ENCODE measurements around the gene NAGPA. TPM values are rescaled to one million over a fixed set of nuclear protein-coding genes. Genes with fewer than 3 reads are reported as not detected.
A peak's percentile ranks its signal among the peaks of the same experiment; 100 is the strongest.

The NAGPA gene
- total RNA-seq, 1 experiment from 2014 or later: 12.5 TPM

GRCh38 chr16:5071681-5072333, 38.1 kb upstream of the NAGPA start, which contains the start of gene ALG1 (continued):
- TF ChIP-seq IRF1 (CRISPR knock-in tag; IDR thresholded peaks at IDR 0.05) (no peak), KAT7 (CRISPR knock-in tag; IDR thresholded peaks at IDR 0.05; ENCODE audit: borderline replicate concordance) (no peak), SOX15 (CRISPR knock-in tag; IDR thresholded peaks at IDR 0.05) (no peak), SMAD4 (CRISPR knock-in tag; IDR thresholded peaks at IDR 0.05) (no peak), JUN (CRISPR knock-in tag; IDR thresholded peaks at IDR 0.05) (no peak), CREB1 (CRISPR knock-in tag; IDR thresholded peaks at IDR 0.05) (no peak), ZNF232 (CRISPR knock-in tag; IDR thresholded peaks at IDR 0.05) (0 out of 2 replicates have a peak, but pooled peaks have one; percentile 1), NFE2L1 (CRISPR knock-in tag; IDR thresholded peaks at IDR 0.05) (peak; percentile 70; the same call in 1 of the 2 replicates), JAZF1 (CRISPR knock-in tag; IDR thresholded peaks at IDR 0.05) (no peak), NFATC4 (CRISPR knock-in tag; IDR thresholded peaks at IDR 0.05) (no peak), EMX1 (CRISPR knock-in tag; IDR thresholded peaks at IDR 0.05) (no peak), GTF2I (CRISPR knock-in tag; conservative IDR thresholded peaks at IDR 0.05) (no peak), ZNF425 (CRISPR knock-in tag; conservative IDR thresholded peaks at IDR 0.05) (no peak), MYBL2 (CRISPR knock-in tag; IDR thresholded peaks at IDR 0.05) (0 out of 2 replicates have a peak, but pooled peaks have one; percentile 35), ETV6 (CRISPR knock-in tag; IDR thresholded peaks at IDR 0.05) (peak; percentile 83), ZNF416 (CRISPR knock-in tag; IDR thresholded peaks at IDR 0.05) (no peak), IRF2 (CRISPR knock-in tag; IDR thresholded peaks at IDR 0.05; ENCODE audit: borderline replicate concordance, low read depth) (no peak), OVOL2 (CRISPR knock-in tag; IDR thresholded peaks at IDR 0.05; ENCODE audit: borderline replicate concordance) (no peak), SP1 (CRISPR knock-in tag; conservative IDR thresholded peaks at IDR 0.05) (peak; percentile 48; the same call in 1 of the 2 replicates), MXD4 (CRISPR knock-in tag; IDR thresholded peaks at IDR 0.05; ENCODE audit: borderline replicate concordance) (no peak), E2F1 (CRISPR knock-in tag; IDR thresholded peaks at IDR 0.05) (no peak), RORB (CRISPR knock-in tag; IDR thresholded peaks at IDR 0.05) (no peak)
- TF ChIP-seq, protein P1, sequence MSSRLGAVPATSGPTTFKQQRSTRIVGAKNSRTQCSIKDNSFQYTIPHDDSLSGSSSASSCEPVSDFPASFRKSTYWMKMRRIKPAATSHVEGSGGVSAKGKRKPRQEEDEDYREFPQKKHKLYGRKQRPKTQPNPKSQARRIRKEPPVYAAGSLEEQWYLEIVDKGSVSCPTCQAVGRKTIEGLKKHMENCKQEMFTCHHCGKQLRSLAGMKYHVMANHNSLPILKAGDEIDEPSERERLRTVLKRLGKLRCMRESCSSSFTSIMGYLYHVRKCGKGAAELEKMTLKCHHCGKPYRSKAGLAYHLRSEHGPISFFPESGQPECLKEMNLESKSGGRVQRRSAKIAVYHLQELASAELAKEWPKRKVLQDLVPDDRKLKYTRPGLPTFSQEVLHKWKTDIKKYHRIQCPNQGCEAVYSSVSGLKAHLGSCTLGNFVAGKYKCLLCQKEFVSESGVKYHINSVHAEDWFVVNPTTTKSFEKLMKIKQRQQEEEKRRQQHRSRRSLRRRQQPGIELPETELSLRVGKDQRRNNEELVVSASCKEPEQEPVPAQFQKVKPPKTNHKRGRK (CRISPR knock-in tag; IDR thresholded peaks at IDR 0.05; ENCODE audit: borderline replicate concordance): no peak
- TF ChIP-seq, protein P2, sequence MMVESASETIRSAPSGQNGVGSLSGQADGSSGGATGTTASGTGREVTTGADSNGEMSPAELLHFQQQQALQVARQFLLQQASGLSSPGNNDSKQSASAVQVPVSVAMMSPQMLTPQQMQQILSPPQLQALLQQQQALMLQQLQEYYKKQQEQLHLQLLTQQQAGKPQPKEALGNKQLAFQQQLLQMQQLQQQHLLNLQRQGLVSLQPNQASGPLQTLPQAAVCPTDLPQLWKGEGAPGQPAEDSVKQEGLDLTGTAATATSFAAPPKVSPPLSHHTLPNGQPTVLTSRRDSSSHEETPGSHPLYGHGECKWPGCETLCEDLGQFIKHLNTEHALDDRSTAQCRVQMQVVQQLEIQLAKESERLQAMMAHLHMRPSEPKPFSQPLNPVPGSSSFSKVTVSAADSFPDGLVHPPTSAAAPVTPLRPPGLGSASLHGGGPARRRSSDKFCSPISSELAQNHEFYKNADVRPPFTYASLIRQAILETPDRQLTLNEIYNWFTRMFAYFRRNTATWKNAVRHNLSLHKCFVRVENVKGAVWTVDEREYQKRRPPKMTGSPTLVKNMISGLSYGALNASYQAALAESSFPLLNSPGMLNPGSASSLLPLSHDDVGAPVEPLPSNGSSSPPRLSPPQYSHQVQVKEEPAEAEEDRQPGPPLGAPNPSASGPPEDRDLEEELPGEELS (CRISPR knock-in tag; IDR thresholded peaks at IDR 0.05): peak; percentile 58; the same call in 1 of the 2 replicates
- TF ChIP-seq, protein P3, sequence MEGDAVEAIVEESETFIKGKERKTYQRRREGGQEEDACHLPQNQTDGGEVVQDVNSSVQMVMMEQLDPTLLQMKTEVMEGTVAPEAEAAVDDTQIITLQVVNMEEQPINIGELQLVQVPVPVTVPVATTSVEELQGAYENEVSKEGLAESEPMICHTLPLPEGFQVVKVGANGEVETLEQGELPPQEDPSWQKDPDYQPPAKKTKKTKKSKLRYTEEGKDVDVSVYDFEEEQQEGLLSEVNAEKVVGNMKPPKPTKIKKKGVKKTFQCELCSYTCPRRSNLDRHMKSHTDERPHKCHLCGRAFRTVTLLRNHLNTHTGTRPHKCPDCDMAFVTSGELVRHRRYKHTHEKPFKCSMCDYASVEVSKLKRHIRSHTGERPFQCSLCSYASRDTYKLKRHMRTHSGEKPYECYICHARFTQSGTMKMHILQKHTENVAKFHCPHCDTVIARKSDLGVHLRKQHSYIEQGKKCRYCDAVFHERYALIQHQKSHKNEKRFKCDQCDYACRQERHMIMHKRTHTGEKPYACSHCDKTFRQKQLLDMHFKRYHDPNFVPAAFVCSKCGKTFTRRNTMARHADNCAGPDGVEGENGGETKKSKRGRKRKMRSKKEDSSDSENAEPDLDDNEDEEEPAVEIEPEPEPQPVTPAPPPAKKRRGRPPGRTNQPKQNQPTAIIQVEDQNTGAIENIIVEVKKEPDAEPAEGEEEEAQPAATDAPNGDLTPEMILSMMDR (IDR thresholded peaks at IDR 0.05): no peak
- TF ChIP-seq, protein P4, sequence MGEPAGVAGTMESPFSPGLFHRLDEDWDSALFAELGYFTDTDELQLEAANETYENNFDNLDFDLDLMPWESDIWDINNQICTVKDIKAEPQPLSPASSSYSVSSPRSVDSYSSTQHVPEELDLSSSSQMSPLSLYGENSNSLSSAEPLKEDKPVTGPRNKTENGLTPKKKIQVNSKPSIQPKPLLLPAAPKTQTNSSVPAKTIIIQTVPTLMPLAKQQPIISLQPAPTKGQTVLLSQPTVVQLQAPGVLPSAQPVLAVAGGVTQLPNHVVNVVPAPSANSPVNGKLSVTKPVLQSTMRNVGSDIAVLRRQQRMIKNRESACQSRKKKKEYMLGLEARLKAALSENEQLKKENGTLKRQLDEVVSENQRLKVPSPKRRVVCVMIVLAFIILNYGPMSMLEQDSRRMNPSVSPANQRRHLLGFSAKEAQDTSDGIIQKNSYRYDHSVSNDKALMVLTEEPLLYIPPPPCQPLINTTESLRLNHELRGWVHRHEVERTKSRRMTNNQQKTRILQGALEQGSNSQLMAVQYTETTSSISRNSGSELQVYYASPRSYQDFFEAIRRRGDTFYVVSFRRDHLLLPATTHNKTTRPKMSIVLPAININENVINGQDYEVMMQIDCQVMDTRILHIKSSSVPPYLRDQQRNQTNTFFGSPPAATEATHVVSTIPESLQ (CRISPR knock-in tag; IDR thresholded peaks at IDR 0.05): no peak
- TF ChIP-seq, protein P5, sequence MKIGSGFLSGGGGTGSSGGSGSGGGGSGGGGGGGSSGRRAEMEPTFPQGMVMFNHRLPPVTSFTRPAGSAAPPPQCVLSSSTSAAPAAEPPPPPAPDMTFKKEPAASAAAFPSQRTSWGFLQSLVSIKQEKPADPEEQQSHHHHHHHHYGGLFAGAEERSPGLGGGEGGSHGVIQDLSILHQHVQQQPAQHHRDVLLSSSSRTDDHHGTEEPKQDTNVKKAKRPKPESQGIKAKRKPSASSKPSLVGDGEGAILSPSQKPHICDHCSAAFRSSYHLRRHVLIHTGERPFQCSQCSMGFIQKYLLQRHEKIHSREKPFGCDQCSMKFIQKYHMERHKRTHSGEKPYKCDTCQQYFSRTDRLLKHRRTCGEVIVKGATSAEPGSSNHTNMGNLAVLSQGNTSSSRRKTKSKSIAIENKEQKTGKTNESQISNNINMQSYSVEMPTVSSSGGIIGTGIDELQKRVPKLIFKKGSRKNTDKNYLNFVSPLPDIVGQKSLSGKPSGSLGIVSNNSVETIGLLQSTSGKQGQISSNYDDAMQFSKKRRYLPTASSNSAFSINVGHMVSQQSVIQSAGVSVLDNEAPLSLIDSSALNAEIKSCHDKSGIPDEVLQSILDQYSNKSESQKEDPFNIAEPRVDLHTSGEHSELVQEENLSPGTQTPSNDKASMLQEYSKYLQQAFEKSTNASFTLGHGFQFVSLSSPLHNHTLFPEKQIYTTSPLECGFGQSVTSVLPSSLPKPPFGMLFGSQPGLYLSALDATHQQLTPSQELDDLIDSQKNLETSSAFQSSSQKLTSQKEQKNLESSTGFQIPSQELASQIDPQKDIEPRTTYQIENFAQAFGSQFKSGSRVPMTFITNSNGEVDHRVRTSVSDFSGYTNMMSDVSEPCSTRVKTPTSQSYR (CRISPR knock-in tag; IDR thresholded peaks at IDR 0.05): no peak

Data from WTC11 (cell line).